Upper lobe of left lung (tissue), 6 donors: ENCODE results near the gene SCNN1B. TPM values are rescaled to one million over a fixed set of nuclear protein-coding genes. Genes with fewer than 3 reads are reported as not detected.

Experiments used
- ATAC-seq, 2 donors: fragments of 200-7000 bp; cut with Tn5 transposase; one replicate each; pipeline ENCODE4 v1.9.1; 2022; ENCODE audit warnings: mild to moderate bottlenecking in 2 of 2, moderate library complexity in 2 of 2; ENCODE audit not compliant: low FRiP score in 2 of 2
- DNase-seq, 2 donors: peaks; one replicate each; pipeline ENCODE4 v3.0.0-alpha.2; 2019 to 2020
- H3K27ac ChIP-seq, 4 donors: fragments of 200-600 bp; sonication (generic); one replicate each; pipeline ENCODE4 v1.5.1; 2016 to 2019
- H3K27me3 ChIP-seq, 4 donors: fragments of 200-600 bp; sonication (generic); one replicate each; pipeline ENCODE4 v1.5.1; 2017 to 2019
- H3K36me3 ChIP-seq, 4 donors: fragments of 200-600 bp; sonication (generic); one replicate each; pipeline ENCODE4 v1.5.1; 2016 to 2019
- H3K4me1 ChIP-seq, 4 donors: fragments of 200-600 bp; sonication (generic); one replicate each; pipeline ENCODE4 v1.5.1; 2018 to 2019
- H3K4me3 ChIP-seq, 4 donors: fragments of 200-600 bp; sonication (generic); one replicate each; pipeline ENCODE4 v1.5.1; 2017 to 2019; ENCODE audit warnings: mild to moderate bottlenecking in 2 of 4, moderate library complexity in 1 of 4
- H3K9me3 ChIP-seq, 4 donors: fragments of 200-600 bp; sonication (generic); one replicate each; pipeline ENCODE4 v1.5.1; 2018 to 2019
- EP300 ChIP-seq, 4 donors: sonication (generic); formaldehyde crosslinking; IDR thresholded peaks; one replicate each; pipeline ENCODE4 v1.5.1; 2017; ENCODE audit warnings: antibody characterized with exemption in 4 of 4, control low read depth in 2 of 4
- POLR2A ChIP-seq, 4 donors: fragments of 450-650 bp; IDR thresholded peaks; one replicate each; pipeline ENCODE4 v1.5.1; 2016 to 2017; ENCODE audit warnings: antibody characterized with exemption in 4 of 4, mild to moderate bottlenecking in 2 of 4
- POLR2AphosphoS5 ChIP-seq, 2 donors: sonication (generic); formaldehyde crosslinking; IDR thresholded peaks; one replicate each; pipeline ENCODE4 v1.5.1; 2017; ENCODE audit warnings: antibody characterized with exemption in 2 of 2
- WGBS, 2 donors: methylation state at CpG; one replicate each; pipeline ENCODE4 v1.1.5; 2017 to 2018; 5-methylcytosine and 5-hydroxymethylcytosine counted together
- total RNA-seq, 6 donors: library from RNA; depleted of rRNA in 4 of 6; stranded (reverse); fragments of >200 nt in 4 of 6; gene quantifications; one replicate each; pipeline versions ENCODE4 v1.1.0 to v1.2.1, GENCODE V29; 2016 to 2021
- TF ChIP-seq, protein P1 (sequence below), 6 experiments: fragments of 450-650 bp in 4 of 6; fragments of 200-600 bp in 2 of 6; sonication (generic) in 2 of 6; IDR thresholded peaks; one replicate each; pipeline ENCODE4 v1.5.1; 2016 to 2019; ENCODE audit warnings: antibody characterized with exemption in 6 of 6
- donor health status: DM: no; HTN: no; CAD: no; lungs with moderate emphysema.
- donor health status: DM: no; HTN: yes; CAD: no; lungs with severe emphysema.

The SCNN1B gene
- total RNA-seq, 6 donors from 2014 or later, result 40.3 to 82.0 (median 56.7) TPM

DNA sequence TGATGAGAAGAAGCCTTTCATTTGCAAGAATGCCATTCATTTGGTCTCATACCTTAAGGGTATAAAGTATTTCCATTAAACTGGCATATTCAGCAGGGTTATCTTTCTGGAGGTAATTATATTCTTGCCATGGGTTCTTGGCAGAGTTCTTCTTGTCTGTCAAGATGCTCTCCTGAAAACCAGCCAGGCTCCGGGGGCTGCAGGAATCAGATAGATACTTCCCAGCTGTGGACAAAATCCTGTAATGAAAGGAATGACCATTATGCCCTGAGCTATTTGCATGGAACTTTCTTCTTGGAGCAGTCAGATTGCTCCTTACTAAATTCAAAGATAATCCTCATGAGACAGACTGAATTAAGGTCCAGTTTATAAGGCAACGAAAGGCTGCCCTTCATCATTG, 103.9 kb downstream of the SCNN1B start:
- Histone ChIP-seq H3K27ac (no peak overlapping the region), H3K27me3 (no peaks in the 10 kb centered on the region), H3K9me3 (no peaks in the 10 kb centered on the region), H3K36me3 (peaks cover 13 to 79% (median 49%) of the 10 kb centered on the region in 4 donors), H3K4me1 (peaks cover under 1 to 11% (median 6%) of the 10 kb centered on the region in 4 donors), H3K4me3 (no peak overlapping the region)
- DNase-seq, result no peak
- no peak for ATAC-seq
- WGBS, 2 donors, result 90 to 96% methylated on average over 2 of the region's 2 CpGs
- TF ChIP-seq EP300 (IDR thresholded peaks at IDR 0.05), result no peak
- TF ChIP-seq POLR2AphosphoS5 (IDR thresholded peaks at IDR 0.05), result no peak

DNA sequence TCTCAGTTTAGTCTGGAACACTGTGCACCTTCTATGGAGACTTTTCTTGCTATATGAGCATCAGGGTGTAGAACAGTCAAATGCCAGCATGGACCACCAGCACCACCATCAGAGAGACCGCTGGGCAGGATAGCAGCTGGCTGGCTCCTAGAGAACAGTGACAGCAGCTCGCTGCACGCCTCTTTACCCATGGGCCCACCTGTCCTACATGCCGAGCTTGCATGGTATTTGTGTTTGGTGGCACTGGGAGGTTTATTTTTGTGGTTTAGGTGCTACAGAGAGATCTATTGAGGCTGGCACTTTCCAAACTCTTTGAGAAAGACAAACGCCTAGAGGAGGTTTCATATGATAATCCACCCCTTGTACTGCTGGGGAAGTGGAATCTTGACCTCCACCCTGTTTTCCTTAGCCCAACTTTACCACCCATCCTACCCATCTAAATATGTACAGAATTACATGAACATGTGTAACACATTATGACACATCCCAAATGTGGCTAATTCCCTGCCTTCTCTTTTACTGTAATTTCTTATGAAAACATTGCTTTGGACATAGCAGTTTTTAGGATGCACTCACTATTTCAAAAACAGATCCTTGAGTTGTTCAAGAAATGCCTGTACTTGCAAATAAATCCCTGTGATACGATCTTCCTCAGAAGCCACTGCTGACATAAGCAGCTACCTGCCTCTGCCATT, 104.6 kb downstream of the SCNN1B start:
- DNase-seq (no peak), ATAC-seq (no peak)
- Histone ChIP-seq H3K4me3 (no peak overlapping the region), H3K27me3 (no peaks in the 10 kb centered on the region), H3K36me3 (peaks cover 13 to 77% (median 48%) of the 10 kb centered on the region in 4 donors), H3K9me3 (no peaks in the 10 kb centered on the region), H3K27ac (no peak overlapping the region), H3K4me1 (peaks cover 0 to 8% (median 5%) of the 10 kb centered on the region in 4 donors)
- 88 to 89% methylated on average over 6 of the region's 6 CpGs for WGBS, 2 donors
- TF ChIP-seq EP300 (IDR thresholded peaks at IDR 0.05) (no peak), POLR2A (IDR thresholded peaks at IDR 0.05) (no peak), POLR2AphosphoS5 (IDR thresholded peaks at IDR 0.05) (no peak)
- TF ChIP-seq, protein P1, sequence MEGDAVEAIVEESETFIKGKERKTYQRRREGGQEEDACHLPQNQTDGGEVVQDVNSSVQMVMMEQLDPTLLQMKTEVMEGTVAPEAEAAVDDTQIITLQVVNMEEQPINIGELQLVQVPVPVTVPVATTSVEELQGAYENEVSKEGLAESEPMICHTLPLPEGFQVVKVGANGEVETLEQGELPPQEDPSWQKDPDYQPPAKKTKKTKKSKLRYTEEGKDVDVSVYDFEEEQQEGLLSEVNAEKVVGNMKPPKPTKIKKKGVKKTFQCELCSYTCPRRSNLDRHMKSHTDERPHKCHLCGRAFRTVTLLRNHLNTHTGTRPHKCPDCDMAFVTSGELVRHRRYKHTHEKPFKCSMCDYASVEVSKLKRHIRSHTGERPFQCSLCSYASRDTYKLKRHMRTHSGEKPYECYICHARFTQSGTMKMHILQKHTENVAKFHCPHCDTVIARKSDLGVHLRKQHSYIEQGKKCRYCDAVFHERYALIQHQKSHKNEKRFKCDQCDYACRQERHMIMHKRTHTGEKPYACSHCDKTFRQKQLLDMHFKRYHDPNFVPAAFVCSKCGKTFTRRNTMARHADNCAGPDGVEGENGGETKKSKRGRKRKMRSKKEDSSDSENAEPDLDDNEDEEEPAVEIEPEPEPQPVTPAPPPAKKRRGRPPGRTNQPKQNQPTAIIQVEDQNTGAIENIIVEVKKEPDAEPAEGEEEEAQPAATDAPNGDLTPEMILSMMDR (IDR thresholded peaks at IDR 0.05), result no peak

DNA sequence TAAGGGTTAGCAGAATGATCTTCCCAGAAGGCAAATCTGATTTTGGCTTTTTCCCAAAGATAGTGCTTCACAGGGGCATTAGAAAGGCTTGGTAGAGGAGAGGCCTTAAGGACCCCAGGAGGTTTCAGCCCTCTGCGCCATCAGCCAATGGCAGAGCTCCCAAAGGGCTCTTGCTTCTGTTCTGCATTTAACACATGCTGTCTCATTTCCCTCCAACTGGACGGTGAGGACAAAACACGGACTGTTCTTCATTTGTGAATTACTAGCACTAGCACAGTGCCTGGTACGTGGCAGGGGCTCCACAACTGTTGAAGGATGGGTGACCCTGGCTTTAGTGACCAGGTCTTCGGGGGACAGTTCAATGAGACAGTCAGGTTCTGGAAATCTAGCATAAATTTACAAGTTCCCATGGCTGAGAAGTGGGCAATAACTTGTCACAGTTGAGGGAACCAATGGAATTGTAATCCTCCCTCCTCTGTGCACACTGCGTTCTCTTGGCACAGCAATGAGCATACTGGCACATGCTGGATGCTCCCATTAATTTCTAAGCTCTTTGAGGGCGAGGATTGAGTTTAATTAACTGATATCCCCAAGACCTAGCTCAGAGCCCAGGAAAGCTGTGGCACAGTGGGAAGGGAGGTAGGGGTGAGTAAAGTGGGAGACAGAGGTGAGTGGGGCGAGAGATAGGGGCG, 105.5 kb downstream of the SCNN1B start:
- Histone ChIP-seq H3K36me3 (peaks cover 11 to 77% (median 47%) of the 10 kb centered on the region in 4 donors), H3K4me1 (peaks cover 0 to 8% (median 4%) of the 10 kb centered on the region in 4 donors), H3K27me3 (no peaks in the 10 kb centered on the region), H3K27ac (no peak overlapping the region), H3K4me3 (no peak overlapping the region), H3K9me3 (no peaks in the 10 kb centered on the region)
- no peak for TF ChIP-seq EP300 (IDR thresholded peaks at IDR 0.05)
- TF ChIP-seq POLR2A (IDR thresholded peaks at IDR 0.05), result no peak
- TF ChIP-seq, protein P1 (IDR thresholded peaks at IDR 0.05), result no peak
- no peak for TF ChIP-seq POLR2AphosphoS5 (IDR thresholded peaks at IDR 0.05)
- ATAC-seq (no peak), DNase-seq (no peak)
- WGBS, 2 donors, result 95% methylated on average over 7 of the region's 9 CpGs

DNA sequence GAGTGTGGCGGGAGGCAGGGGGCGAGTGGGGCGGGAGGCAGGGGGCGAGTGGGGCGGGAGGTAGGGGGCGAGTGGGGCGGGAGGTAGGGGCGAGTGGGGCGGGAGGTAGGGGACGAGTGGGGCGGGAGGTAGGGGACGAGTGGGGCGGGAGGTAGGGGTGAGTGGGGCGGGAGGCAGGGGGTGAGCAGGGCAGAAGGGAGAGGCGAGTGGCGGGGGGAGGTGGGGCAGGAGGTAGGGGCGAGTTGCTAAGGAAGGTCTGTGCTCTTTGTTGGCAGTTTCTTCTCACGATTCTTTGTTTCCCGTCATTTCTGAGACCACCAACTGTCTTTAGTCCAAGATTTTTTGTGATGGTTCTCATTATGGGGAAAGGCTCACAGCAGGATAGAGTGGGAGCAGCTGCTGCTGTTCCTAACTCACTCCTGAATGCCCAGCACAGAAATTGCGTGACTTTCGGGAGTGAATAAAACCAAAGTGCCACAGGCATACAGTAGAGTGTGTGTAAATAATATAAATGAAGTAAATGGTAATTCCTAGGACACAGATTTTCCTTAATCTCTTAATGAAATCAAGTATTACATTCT, 106.2 kb downstream of the SCNN1B start:
- Histone ChIP-seq H3K36me3 (peaks cover 7 to 78% (median 45%) of the 10 kb centered on the region in 4 donors), H3K4me3 (no peak overlapping the region), H3K27me3 (no peaks in the 10 kb centered on the region), H3K4me1 (peaks cover 0 to 8% (median 4%) of the 10 kb centered on the region in 4 donors), H3K27ac (peak overlapping the region in 3 of 4 donors; percentile 24 to 54 (median 38)), H3K9me3 (no peaks in the 10 kb centered on the region)
- DNase-seq (no peak), ATAC-seq (no peak)
- TF ChIP-seq POLR2A (IDR thresholded peaks at IDR 0.05) (no peak), POLR2AphosphoS5 (IDR thresholded peaks at IDR 0.05) (no peak), EP300 (IDR thresholded peaks at IDR 0.05) (no peak)
- TF ChIP-seq, protein P1 (IDR thresholded peaks at IDR 0.05), result no peak
- 96% methylated on average over 10 to 12 of the region's 21 CpGs for WGBS, 2 donors

DNA sequence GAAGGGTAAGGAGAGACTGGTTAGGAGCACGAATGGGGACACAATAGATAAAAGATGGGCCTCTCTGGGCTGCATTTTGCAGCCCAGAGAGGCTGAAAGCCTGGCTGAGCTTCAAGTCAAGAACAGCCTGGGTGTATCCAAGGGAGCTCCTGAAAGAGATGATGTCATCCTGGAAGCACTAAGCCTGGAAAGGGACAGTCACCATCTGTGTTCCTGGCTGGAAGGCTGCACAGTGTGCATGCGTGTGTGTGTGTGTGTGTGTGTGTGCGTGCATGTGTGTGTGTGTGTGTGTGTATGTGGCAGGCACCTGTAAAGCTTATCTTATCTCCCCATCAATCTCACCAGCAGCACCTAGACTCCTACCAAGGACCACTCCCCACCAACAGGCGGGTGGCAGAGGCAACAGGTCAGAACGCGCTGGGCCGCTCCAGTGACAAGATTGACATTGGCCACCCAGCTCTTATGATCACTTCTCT, 106.8 kb downstream of the SCNN1B start:
- H3K27me3 ChIP-seq, result no peaks in the 10 kb centered on the region
- 74 to 88% methylated on average over 4 to 7 of the region's 7 CpGs for WGBS, 2 donors
- no peaks in the 10 kb centered on the region for H3K9me3 ChIP-seq
- ATAC-seq (peak; percentile 46 to 78), DNase-seq (no peak)
- H3K27ac ChIP-seq, result peak overlapping the region in 3 of 4 donors; percentile 24 to 62 (median 54)
- TF ChIP-seq, protein P1 (IDR thresholded peaks at IDR 0.05), result no peak
- TF ChIP-seq EP300 (IDR thresholded peaks at IDR 0.05), result no peak
- TF ChIP-seq POLR2AphosphoS5 (IDR thresholded peaks at IDR 0.05), result no peak
- TF ChIP-seq POLR2A (IDR thresholded peaks at IDR 0.05), result no peak
- H3K4me1 ChIP-seq, result peaks cover 0 to 8% (median 4%) of the 10 kb centered on the region in 4 donors
- H3K36me3 ChIP-seq, result peaks cover 12 to 78% (median 45%) of the 10 kb centered on the region in 4 donors
- no peak overlapping the region for H3K4me3 ChIP-seq
